CD14-positive monocyte (primary cell): ENCODE measurements around the gene YIPF4. TPM values are rescaled to one million over a fixed set of nuclear protein-coding genes. Genes with fewer than 3 reads are reported as not detected.

Experiments used
- DNase-seq, 3 donors: peaks; one replicate each; pipeline ENCODE4 v3.0.0-alpha.2; 2011 to 2022
- H2AFZ ChIP-seq: 2 replicates; pipeline ENCODE4 v1.6.0; 2012; ENCODE audit warnings: mild to moderate bottlenecking, low read depth, low read length, inconsistent platforms; ENCODE audit not compliant: insufficient read depth, poor library complexity, severe bottlenecking
- H3K27ac ChIP-seq, 2 donors: 1 replicate in 1 of 2; 2 replicates in 1 of 2; pipeline ENCODE4 v1.5.1; 2012 to 2013; ENCODE audit warnings: low read length in 2 of 2, control low read depth in 1 of 2, inconsistent platforms in 1 of 2, low read depth in 1 of 2, mild to moderate bottlenecking in 1 of 2
- H3K27me3 ChIP-seq, 2 donors: one replicate each; pipeline versions ENCODE4 v1.6.0 to v1.6.1; 2011 to 2013; ENCODE audit warnings: low read length in 2 of 2; ENCODE audit not compliant: control insufficient read depth in 2 of 2, insufficient read depth in 2 of 2
- H3K36me3 ChIP-seq, 2 donors: replicated peaks in 1 of 2; 1 replicate in 1 of 2; 2 replicates in 1 of 2; pipeline versions ENCODE4 v1.5.1 to v1.6.1; 2012 to 2013; ENCODE audit warnings: low read length in 2 of 2, control low read depth in 1 of 2, inconsistent platforms in 1 of 2, mild to moderate bottlenecking in 1 of 2; ENCODE audit not compliant: insufficient read depth in 2 of 2, control insufficient read depth in 1 of 2
- H3K4me1 ChIP-seq, 2 donors: 1 replicate in 1 of 2; 2 replicates in 1 of 2; pipeline versions ENCODE4 v1.5.1 to v1.6.1; 2012 to 2013; ENCODE audit warnings: low read length in 2 of 2, control low read depth in 1 of 2, inconsistent platforms in 1 of 2, mild to moderate bottlenecking in 1 of 2, moderate library complexity in 1 of 2; ENCODE audit not compliant: insufficient read depth in 2 of 2, control insufficient read depth in 1 of 2
- H3K4me2 ChIP-seq: replicated peaks from 2 replicates; pipeline ENCODE3; 2012; ENCODE audit warnings: low read length, moderate library complexity, mild to moderate bottlenecking; ENCODE audit not compliant: poor library complexity, severe bottlenecking; ENCODE audit errors: extremely low read depth
- H3K4me3 ChIP-seq, 3 experiments: fragments of 200-600 bp in 1 of 3; sonication (generic) in 1 of 3; replicated peaks in 1 of 3; 1 replicate in 2 of 3; 2 replicates in 1 of 3; pipeline ENCODE4 v1.5.1; 2011 to 2013; ENCODE audit warnings: low read length in 3 of 3, mild to moderate bottlenecking in 3 of 3, control low read depth in 2 of 3, low read depth in 2 of 3, inconsistent platforms in 1 of 3, moderate library complexity in 1 of 3
- H3K79me2 ChIP-seq: 2 replicates; pipeline ENCODE4 v1.6.0; 2012; ENCODE audit warnings: mild to moderate bottlenecking, control low read depth, inconsistent platforms, low read length, moderate library complexity; ENCODE audit not compliant: insufficient read depth
- H3K9ac ChIP-seq: 2 replicates; pipeline ENCODE4 v1.6.0; 2017; ENCODE audit warnings: low read length, mild to moderate bottlenecking; ENCODE audit not compliant: insufficient read depth, poor library complexity, severe bottlenecking
- H3K9me3 ChIP-seq, 2 donors: replicated peaks in 1 of 2; 1 replicate in 1 of 2; 2 replicates in 1 of 2; pipeline versions ENCODE4 v1.5.1 to v1.6.1; 2012 to 2013; ENCODE audit warnings: low read length in 2 of 2, control low read depth in 1 of 2; ENCODE audit not compliant: control insufficient read depth in 1 of 2, insufficient read depth in 1 of 2
- H4K20me1 ChIP-seq: 2 replicates; pipeline ENCODE4 v1.6.0; 2012; ENCODE audit warnings: mild to moderate bottlenecking, low read length, control low read depth, moderate library complexity; ENCODE audit not compliant: insufficient read depth
- H3K27ac Mint-ChIP-seq, 7 donors: one replicate each; pipeline ENCODE4 v1.8.0; 2020; ENCODE audit warnings: mild to moderate bottlenecking in 7 of 7, mixed read lengths in 7 of 7, moderate library complexity in 6 of 7, inconsistent platforms in 2 of 7
- H3K27me3 Mint-ChIP-seq, 3 donors: one replicate each; pipeline ENCODE4 v1.8.0; 2021 to 2022; ENCODE audit warnings: low read depth in 3 of 3, mild to moderate bottlenecking in 3 of 3, mixed read lengths in 3 of 3, moderate library complexity in 3 of 3, inconsistent platforms in 1 of 3
- H3K36me3 Mint-ChIP-seq, 2 donors: one replicate each; pipeline ENCODE4 v1.8.0; 2020; ENCODE audit warnings: mixed read lengths in 2 of 2, inconsistent platforms in 1 of 2, mild to moderate bottlenecking in 1 of 2
- H3K4me1 Mint-ChIP-seq: one replicate; pipeline ENCODE4 v1.8.0; 2020; ENCODE audit warnings: mild to moderate bottlenecking, mixed read lengths
- H3K4me3 Mint-ChIP-seq, 2 donors: one replicate each; pipeline ENCODE4 v1.8.0; 2020; ENCODE audit warnings: mild to moderate bottlenecking in 2 of 2, mixed read lengths in 2 of 2, moderate library complexity in 1 of 2
- H3K9me3 Mint-ChIP-seq, 7 donors: one replicate each; pipeline ENCODE4 v1.8.0; 2020 to 2022; ENCODE audit warnings: mixed read lengths in 7 of 7, mild to moderate bottlenecking in 6 of 7, moderate library complexity in 6 of 7, inconsistent platforms in 2 of 7
- CTCF ChIP-seq: fragments of 200-600 bp; IDR thresholded peaks from one replicate; pipeline ENCODE4 v1.8.0; 2022; ENCODE audit warnings: antibody characterized with exemption, mild to moderate bottlenecking
- WGBS: methylation state at CpG from one replicate; pipeline ENCODE4 v1.1.5; 2013; ENCODE audit warnings: missing lambda C conversion rate; ENCODE audit not compliant: insufficient coverage; 5-methylcytosine and 5-hydroxymethylcytosine counted together
- intact Hi-C, 2 donors: fragments of 100-400 bp; cut with micrococcal nuclease; formaldehyde crosslinking; loops; one replicate each; pipeline versions ENCODE4 v1.15.0 to v1.15.1; 2023
- polyA plus RNA-seq, 3 donors: library from polyadenylated mRNA; depleted of rRNA in 1 of 3; unstranded in 2 of 3; stranded (reverse) in 1 of 3; fragments of 300-500 nt in 2 of 3; fragments of >200 nt in 1 of 3; fragmentation: Illumina TruSeq in 2 of 3; gene quantifications; 1 replicate in 2 of 3; 2 replicates in 1 of 3; pipeline ENCODE4 v1.2.3, GENCODE V29; 2012 to 2021

The YIPF4 gene
- polyA plus RNA-seq, 3 donors: 1.5 to 25.7 (median 20.0) TPM

GRCh38 chr2:32355976-32356680, 78.4 kb downstream of the YIPF4 start:
- H2AFZ ChIP-seq: peak overlapping the region; percentile 81
- DNase-seq: no peak
- H3K79me2 ChIP-seq: peaks cover 40% of the 10 kb centered on the region

More at GRCh38 chr2:32355976-32356680, 78.4 kb downstream of the YIPF4 start:
- peaks cover 0 to 2% (median 0%) of the 10 kb centered on the region in 3 donors for H3K27me3 Mint-ChIP-seq
- H3K4me3 Mint-ChIP-seq: peak overlapping the region; percentile 86 to 91
- TF ChIP-seq CTCF: no peak
- H3K4me1 Mint-ChIP-seq: peaks cover 26% of the 10 kb centered on the region
- Histone ChIP-seq H4K20me1 (peaks cover 31% of the 10 kb centered on the region), H3K4me1 (peaks cover 21 to 26% of the 10 kb centered on the region in 2 donors), H3K4me3 (peak overlapping the region; percentile 89 to 94 (median 89)), H3K27ac (peak overlapping the region; percentile 96 to 99), H3K27me3 (no peaks in the 10 kb centered on the region), H3K9ac (peak overlapping the region; percentile 97), H3K36me3 (peaks cover 2 to 5% of the 10 kb centered on the region in 2 donors), H3K4me2 (peak overlapping the region; percentile 84), H3K9me3 (no peaks in the 10 kb centered on the region)
- intact Hi-C loops: loop anchor here (5.0 to 10.0 kb wide), 3 partner anchors 69 to 94 kb away; partner anchors contain the start of gene NLRC4 (in 2 of the 2)
- H3K27ac Mint-ChIP-seq: peak overlapping the region; percentile 92 to 97 (median 95)
- peaks cover 0 to 7% of the 10 kb centered on the region in 2 donors for H3K36me3 Mint-ChIP-seq
- WGBS: 0% methylated on average over 7 of the region's 10 CpGs
- H3K9me3 Mint-ChIP-seq: peaks cover 0 to 5% (median 0%) of the 10 kb centered on the region in 7 donors
